AG10803 (cell line): Measurements from ENCODE around the gene MTFR2.
"Not testable (repeated sequence)": the region's sequence is repeated elsewhere in the genome, so short reads cannot be mapped to it uniquely, and the experiment has no call there.

Source experiments
- DNase-seq: peaks from one replicate; pipeline ENCODE4 v3.0.0; 2010; ENCODE audit warnings: low read depth
- H3K4me3 ChIP-seq: 2 replicates; pipeline ENCODE4 v1.5.1; 2011; ENCODE audit warnings: mild to moderate bottlenecking, low read length, control low read depth
- CTCF ChIP-seq: conservative IDR thresholded peaks from 2 replicates; pipeline ENCODE4 v1.5.1; 2011; ENCODE audit warnings: mild to moderate bottlenecking, low read length, control low read depth, inconsistent platforms

The MTFR2 gene

GRCh38 chr6:136235233-136235564, 14.9 kb downstream of the MTFR2 start:
- DNase-seq: no peak
- no peak for TF ChIP-seq CTCF
- no peak overlapping the region for H3K4me3 ChIP-seq

- no peak for DNase-seq
- no peak overlapping the region for H3K4me3 ChIP-seq
- no peak for TF ChIP-seq CTCF
Measured at GRCh38 chr6:136232701-136233100, 17.4 kb downstream of the MTFR2 start.

GRCh38 chr6:136230219-136230853, 19.8 kb downstream of the MTFR2 start:
- TF ChIP-seq CTCF: no peak
- no peak for DNase-seq
- no peak overlapping the region for H3K4me3 ChIP-seq

- no peak for TF ChIP-seq CTCF
Measured at GRCh38 chr6:136228814-136229213, 21.3 kb downstream of the MTFR2 start.

GRCh38 chr6:136226674-136227377, 23.3 kb downstream of the MTFR2 start:
- H3K4me3 ChIP-seq: no peak overlapping the region; the same call in 1 of the 2 replicates
- peak; percentile 1 for DNase-seq
- no peak for TF ChIP-seq CTCF

More at GRCh38 chr6:136228814-136229213, 21.3 kb downstream of the MTFR2 start:
- no peak overlapping the region for H3K4me3 ChIP-seq
- DNase-seq: no peak

GRCh38 chr6:136226027-136226673, 24.0 kb downstream of the MTFR2 start:
- TF ChIP-seq CTCF: peak; percentile 100
- H3K4me3 ChIP-seq: peak overlapping the region; percentile 40
- DNase-seq: peak; percentile 50

GRCh38 chr6:136225496-136225895, 24.6 kb downstream of the MTFR2 start:
- no peak overlapping the region for H3K4me3 ChIP-seq
- TF ChIP-seq CTCF: no peak
- no peak for DNase-seq

GRCh38 chr6:136224974-136225373, 25.1 kb downstream of the MTFR2 start:
- not testable (repeated sequence) for H3K4me3 ChIP-seq, DNase-seq
